HUDEP-2 (cell line): Measurements from ENCODE around the gene ZNF598.

Experiments used
- DNase-seq, 76 experiments: peaks; one replicate each; lab custom pipeline; 2025; ENCODE audit not compliant: unreplicated experiment in 76 of 76; lab: John Stamatoyannopoulos, UW

Gene ZNF598

DNA sequence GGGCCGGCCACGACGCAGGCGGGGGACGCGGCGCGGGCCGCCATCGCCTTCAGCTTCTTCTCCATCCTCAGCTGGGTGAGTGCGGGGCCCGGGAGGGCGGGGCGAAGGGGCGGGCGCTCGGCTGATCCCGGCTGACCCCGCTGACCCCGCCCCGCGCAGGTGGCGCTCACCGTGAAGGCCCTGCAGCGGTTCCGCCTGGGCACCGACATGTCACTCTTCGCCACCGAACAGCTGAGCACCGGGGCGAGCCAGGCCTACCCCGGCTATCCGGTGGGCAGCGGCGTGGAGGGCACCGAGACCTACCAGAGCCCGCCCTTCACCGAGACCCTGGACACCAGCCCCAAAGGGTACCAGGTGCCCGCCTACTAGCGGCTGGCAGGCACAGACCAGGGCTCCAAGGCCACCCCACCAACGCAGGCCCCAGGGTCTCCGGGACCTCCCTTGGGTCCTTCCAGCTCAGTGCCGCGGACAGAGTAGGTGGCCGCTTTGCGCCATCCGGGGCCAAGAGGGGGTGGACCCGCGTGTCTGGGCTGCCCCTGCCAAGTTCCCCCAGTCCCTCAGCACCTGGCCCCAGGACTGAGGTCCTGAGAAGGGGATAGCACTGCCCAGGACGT, 16.8 kb downstream of the ZNF598 start:
- DNase-seq: peak in 6 of 76 experiments; percentile 8 to 52 (median 30)

GRCh38 chr16:1991948-1992703, 17.5 kb downstream of the ZNF598 start:
- DNase-seq: peak in 75 of 76 experiments; percentile 42 to 100 (median 98)

GRCh38 chr16:1991588-1991947, 18.1 kb downstream of the ZNF598 start:
- DNase-seq: no peak

DNA sequence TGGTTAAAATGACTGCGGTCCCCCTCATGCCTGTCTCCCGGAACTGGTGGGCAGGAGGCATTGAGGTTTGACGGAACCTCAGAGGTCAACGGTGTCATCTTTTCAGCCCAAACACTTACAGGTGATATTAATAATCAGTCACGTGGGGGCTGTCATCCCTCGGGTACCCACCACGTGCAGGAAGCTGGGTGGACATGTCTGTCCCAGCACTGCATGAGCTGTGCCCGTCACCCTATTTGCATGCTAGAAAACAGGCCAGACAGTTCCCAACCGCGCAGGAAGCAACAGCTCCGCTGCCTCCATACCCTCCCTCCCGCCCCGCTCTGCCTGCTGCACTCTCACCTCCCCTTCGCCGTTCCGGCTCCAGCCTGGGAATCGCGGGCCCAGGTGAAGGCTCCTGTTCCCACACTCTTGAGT, 18.5 kb downstream of the ZNF598 start:
- no peak for DNase-seq

GRCh38 chr16:1990351-1991134, 19.1 kb downstream of the ZNF598 start:
- no peak for DNase-seq

DNA sequence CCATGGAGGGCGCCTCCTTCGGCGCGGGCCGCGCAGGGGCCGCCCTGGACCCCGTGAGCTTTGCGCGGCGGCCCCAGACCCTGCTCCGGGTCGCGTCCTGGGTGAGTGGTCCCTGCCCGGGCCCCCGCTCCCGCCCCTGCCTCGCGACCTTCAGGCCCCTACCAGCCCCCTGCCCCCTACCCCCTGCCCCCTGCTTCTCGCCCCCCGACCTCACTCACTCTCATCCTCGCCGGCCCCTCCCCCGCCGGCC, 19.6 kb downstream of the ZNF598 start:
- DNase-seq: no peak

DNA sequence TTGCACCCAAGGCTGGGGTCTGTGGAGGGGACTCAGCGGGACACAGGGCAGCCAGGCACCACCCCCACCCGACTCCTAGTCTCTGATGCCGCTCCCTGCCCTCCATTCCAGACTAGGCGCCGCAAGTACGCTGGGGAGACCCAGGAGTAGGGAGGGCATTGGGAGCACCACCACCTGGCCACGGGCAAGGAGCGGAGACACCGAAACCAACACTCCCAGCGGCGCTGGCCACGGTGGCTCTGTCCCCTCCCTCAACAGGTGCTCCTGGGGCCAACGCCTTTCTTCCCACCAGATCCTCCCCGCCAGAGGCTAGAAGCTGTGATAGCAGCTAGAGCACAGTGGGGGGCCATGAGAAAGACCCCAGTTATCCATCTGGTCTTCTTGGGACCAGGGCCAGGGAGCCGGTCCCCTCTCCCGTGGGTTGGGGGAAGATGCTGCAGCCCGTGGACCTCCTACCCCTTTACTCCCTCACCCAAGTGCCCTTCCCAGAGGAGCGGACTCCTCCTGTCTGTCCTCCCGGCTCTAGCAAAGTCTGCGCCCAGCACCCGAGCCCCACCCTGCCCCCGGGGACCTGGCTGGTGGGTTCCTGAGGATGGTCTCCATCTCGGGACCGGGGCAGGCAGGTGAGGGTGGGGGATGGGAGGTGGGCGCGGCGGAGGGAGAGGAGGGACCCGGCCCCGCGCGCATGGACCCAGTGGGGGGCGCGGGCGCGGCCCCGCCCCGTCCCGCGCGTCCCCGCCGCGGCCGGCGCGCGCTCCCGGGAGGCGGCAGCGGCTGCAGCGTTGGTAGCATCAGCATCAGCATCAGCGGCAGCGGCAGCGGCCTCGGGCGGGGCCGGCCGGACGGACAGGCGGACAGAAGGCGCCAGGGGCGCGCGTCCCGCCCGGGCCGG, 20.2 kb downstream of the ZNF598 start, which contains the start of gene SYNGR3:
SYNGR3 (plus strand) TSS at position 762 of the 892 bp plus-strand sequence. CDS start 133 bp downstream, outside the sequence.
- DNase-seq: peak in 1 of 76 experiments; percentile 33

GRCh38 chr16:1987198-1987597, 22.4 kb downstream of the ZNF598 start:
- no peak for DNase-seq

DNA sequence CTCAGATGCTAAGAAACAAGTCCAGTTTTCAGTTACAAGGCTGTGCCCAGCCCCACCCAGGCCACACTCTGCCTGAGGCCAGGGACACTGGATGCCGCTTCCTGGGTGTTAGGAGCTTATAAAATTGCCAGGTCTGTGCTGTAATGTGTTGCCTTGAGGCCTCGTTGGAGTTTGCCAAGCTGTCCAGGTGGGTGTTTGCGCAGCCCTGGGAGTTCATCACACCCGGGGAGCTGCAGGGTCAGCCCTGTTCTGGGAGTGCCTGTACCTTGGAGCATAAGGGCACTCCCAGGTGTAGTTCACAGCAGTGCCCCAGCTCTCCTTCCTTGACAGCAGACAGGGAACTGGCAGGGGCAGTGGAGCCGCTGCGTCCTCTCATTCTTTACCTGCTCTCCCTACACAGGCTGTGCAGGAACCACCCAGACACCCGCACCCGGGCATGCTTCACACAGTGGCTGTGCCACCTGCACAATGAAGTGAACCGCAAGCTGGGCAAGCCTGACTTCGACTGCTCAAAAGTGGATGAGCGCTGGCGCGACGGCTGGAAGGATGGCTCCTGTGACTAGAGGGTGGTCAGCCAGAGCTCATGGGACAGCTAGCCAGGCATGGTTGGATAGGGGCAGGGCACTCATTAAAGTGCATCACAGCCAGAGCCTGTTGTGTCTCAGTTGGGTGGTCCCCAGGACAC, 24.0 kb downstream of the ZNF598 start:
- DNase-seq: no peak

DNA sequence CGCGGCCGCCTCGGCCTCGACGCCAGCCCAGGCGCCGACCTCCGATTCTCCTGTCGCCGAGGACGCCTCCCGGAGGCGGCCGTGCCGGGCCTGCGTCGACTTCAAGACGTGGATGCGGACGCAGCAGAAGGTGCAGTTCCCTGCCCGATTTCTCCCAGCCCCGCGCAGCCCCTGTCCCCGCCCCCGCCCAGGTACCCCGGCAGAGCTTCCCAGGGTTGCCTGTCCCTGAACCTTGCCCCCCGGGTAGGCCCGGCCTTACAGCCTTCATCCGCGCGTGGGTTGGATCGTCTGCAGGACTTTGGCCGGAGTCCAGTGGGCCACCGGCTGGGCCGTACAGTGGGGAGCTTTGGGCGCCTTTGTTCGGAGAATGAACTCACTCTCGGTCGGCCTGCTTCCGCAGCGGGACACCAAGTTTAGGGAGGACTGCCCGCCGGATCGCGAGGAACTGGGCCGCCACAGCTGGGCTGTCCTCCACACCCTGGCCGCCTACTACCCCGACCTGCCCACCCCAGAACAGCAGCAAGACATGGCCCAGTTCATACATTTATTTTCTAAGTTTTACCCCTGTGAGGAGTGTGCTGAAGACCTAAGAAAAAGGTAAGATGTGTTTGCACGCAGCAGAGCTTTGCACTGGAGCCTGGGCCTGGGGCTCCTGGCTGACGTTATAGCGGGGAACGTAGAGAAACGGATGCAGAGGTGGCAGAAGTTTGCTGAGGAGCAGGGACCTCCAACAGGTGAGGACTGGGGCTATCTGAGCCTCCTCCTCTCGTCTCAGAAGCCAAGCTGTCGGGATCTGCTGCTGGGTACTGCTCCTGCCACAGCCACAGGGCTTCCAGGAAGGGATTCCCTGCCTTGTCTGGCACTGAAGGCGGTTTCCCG, 25.0 kb downstream of the ZNF598 start:
- peak in 6 of 76 experiments; percentile 21 to 55 (median 51) for DNase-seq

GRCh38 chr16:1983544-1984346, 25.9 kb downstream of the ZNF598 start, which contains the start of gene GFER:
GFER (plus strand) TSS chr16:1984193; CDS start chr16:1984219, 26 bp downstream.
- peak in 71 of 76 experiments; percentile 32 to 91 (median 75) for DNase-seq

- DNase-seq: no peak
Observed at GRCh38 chr16:1982991-1983543, 26.6 kb downstream of the ZNF598 start.

DNA sequence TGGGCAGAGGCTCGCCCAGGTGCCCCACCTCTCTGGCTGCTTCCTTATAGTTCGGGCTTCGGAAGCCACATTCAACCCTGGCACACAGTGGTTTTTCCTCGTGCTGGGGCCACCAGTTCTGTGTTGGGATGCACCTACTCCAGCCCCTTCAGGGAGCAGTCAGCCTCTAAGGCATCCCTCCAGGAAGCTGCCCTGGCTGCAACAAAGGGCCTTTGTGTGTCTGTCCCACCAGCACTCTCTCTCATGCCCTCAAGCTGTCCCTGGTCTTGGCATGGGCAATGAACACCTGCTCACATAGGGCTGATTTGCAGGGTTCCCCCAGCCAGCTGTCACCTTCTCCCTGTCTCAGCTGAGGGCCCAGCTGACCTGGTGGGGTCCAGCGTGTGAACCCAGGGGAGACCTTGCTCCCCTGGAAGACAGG, 27.6 kb downstream of the ZNF598 start:
- no peak for DNase-seq

GRCh38 chr16:1981398-1981836, 28.2 kb downstream of the ZNF598 start, which contains the start of gene NOXO1:
NOXO1 (minus strand) TSS chr16:1981469; CDS start chr16:1981179, 290 bp downstream.
- no peak for DNase-seq

GRCh38 chr16:1980770-1981087, 28.9 kb downstream of the ZNF598 start:
- no peak for DNase-seq

GRCh38 chr16:1980030-1980769, 29.4 kb downstream of the ZNF598 start:
- no peak for DNase-seq
